Upper lobe of left lung (tissue), 4 donors: ENCODE data around the gene SH3YL1.
A peak's percentile ranks its signal among the peaks of the same experiment; 100 is the strongest.

Experiments
- POLR2A ChIP-seq, 4 donors: fragments of 450-650 bp; IDR thresholded peaks; one replicate each; pipeline ENCODE4 v1.5.1; 2016 to 2017; ENCODE audit warnings: antibody characterized with exemption in 4 of 4, mild to moderate bottlenecking in 2 of 4
- POLR2AphosphoS5 ChIP-seq, 2 donors: sonication (generic); formaldehyde crosslinking; IDR thresholded peaks; one replicate each; pipeline ENCODE4 v1.5.1; 2017; ENCODE audit warnings: antibody characterized with exemption in 2 of 2
- TF ChIP-seq, protein P1 (sequence below), 6 experiments: fragments of 450-650 bp in 4 of 6; fragments of 200-600 bp in 2 of 6; sonication (generic) in 2 of 6; IDR thresholded peaks; one replicate each; pipeline ENCODE4 v1.5.1; 2016 to 2019; ENCODE audit warnings: antibody characterized with exemption in 6 of 6

DNA sequence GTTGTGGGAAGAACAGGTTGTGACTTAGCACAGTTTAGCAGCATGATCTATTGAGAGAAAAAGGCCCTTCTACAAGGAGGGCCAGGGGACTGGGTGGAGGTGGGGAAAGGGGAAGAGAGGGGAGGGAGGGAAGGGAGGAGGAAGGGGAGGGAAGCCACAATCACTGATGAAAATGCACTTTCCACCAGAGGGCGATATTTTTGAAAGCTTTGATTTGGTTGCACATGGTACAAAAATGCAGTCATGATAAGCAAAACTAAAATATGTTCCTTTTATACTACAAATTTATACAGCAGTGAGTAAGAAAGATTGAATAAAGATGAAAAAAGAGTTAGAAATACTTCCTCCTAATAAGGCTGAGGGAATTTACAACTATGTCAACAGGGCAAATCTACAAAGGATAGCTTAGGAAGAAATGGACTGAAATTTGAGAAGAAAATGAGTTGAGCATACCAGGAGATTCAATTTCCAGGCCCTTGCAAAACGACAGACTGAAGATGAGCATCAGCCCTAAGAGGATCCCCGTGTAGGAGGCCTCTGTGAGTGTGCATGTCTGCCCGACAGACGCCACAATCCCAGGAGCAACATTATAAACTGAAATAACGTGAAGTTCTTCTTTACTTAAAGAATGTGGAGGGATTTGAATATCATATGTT, 17.2 kb downstream of the SH3YL1 start:
- TF ChIP-seq POLR2A (IDR thresholded peaks at IDR 0.05) (no peak), POLR2AphosphoS5 (IDR thresholded peaks at IDR 0.05) (no peak)
- TF ChIP-seq, protein P1, sequence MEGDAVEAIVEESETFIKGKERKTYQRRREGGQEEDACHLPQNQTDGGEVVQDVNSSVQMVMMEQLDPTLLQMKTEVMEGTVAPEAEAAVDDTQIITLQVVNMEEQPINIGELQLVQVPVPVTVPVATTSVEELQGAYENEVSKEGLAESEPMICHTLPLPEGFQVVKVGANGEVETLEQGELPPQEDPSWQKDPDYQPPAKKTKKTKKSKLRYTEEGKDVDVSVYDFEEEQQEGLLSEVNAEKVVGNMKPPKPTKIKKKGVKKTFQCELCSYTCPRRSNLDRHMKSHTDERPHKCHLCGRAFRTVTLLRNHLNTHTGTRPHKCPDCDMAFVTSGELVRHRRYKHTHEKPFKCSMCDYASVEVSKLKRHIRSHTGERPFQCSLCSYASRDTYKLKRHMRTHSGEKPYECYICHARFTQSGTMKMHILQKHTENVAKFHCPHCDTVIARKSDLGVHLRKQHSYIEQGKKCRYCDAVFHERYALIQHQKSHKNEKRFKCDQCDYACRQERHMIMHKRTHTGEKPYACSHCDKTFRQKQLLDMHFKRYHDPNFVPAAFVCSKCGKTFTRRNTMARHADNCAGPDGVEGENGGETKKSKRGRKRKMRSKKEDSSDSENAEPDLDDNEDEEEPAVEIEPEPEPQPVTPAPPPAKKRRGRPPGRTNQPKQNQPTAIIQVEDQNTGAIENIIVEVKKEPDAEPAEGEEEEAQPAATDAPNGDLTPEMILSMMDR (IDR thresholded peaks at IDR 0.05) = peak in 5 of 6 experiments; percentile 42 to 60 (median 52)
